GM23338 (cell line): ENCODE results near the gene DXO. TPM values are rescaled to one million over a fixed set of nuclear protein-coding genes. Genes with fewer than 3 reads are reported as not detected.

Experiments used
- ATAC-seq: fragments of 200-7000 bp; cut with Tn5 transposase; 3 replicates; pipeline ENCODE4 v1.9.1; 2020
- DNase-seq: peaks from one replicate; pipeline ENCODE4 v3.0.0-alpha.2; 2015; ENCODE audit warnings: low spot score
- H2AFZ ChIP-seq: fragments of 200-600 bp; sonication (generic); 2 replicates; pipeline ENCODE4 v1.8.0; 2016; ENCODE audit warnings: antibody characterized with exemption, mild to moderate bottlenecking, moderate library complexity
- H3F3A ChIP-seq: fragments of 200-600 bp; sonication (generic); replicated peaks from 2 replicates; pipeline ENCODE4 v1.8.0; 2017; ENCODE audit warnings: antibody characterized with exemption, mixed run types, low read depth
- H3K27ac ChIP-seq: fragments of 200-600 bp; sonication (generic); 2 replicates; pipeline ENCODE4 v1.6.1; 2016; ENCODE audit warnings: low read depth
- H3K27me3 ChIP-seq: fragments of 200-600 bp; sonication (generic); 2 replicates; pipeline ENCODE4 v1.8.0; 2016; ENCODE audit warnings: mild to moderate bottlenecking, mixed run types, moderate library complexity; ENCODE audit not compliant: insufficient read depth
- H3K36me3 ChIP-seq: fragments of 200-600 bp; sonication (generic); 2 replicates; pipeline ENCODE4 v1.8.0; 2016; ENCODE audit warnings: mild to moderate bottlenecking; ENCODE audit not compliant: insufficient read depth
- H3K4me1 ChIP-seq: fragments of 200-600 bp; sonication (generic); 2 replicates; pipeline ENCODE4 v1.8.0; 2016; ENCODE audit warnings: mild to moderate bottlenecking, moderate library complexity; ENCODE audit not compliant: insufficient read depth
- H3K4me2 ChIP-seq: fragments of 200-600 bp; sonication (generic); 2 replicates; pipeline ENCODE4 v1.7.1; 2017; ENCODE audit warnings: mixed run types
- H3K4me3 ChIP-seq: fragments of 200-600 bp; sonication (generic); 2 replicates; pipeline ENCODE4 v1.6.1; 2016; ENCODE audit warnings: mixed run types
- H3K79me2 ChIP-seq: fragments of 200-600 bp; sonication (generic); replicated peaks from 2 replicates; pipeline ENCODE4 v1.8.0; 2017; ENCODE audit warnings: mild to moderate bottlenecking; ENCODE audit not compliant: insufficient read depth
- H3K9me2 ChIP-seq: fragments of 200-600 bp; sonication (generic); 2 replicates; pipeline ENCODE4 v1.8.0; 2017; ENCODE audit not compliant: insufficient read depth
- H4K20me1 ChIP-seq: fragments of 200-600 bp; sonication (generic); replicated peaks from 2 replicates; pipeline ENCODE4 v1.8.0; 2017; ENCODE audit warnings: mild to moderate bottlenecking; ENCODE audit not compliant: insufficient read depth
- H3K27ac Mint-ChIP-seq: 2 replicates; pipeline ENCODE4 v1.8.0; 2020; ENCODE audit warnings: inconsistent platforms, mild to moderate bottlenecking, moderate library complexity, mixed read lengths
- H3K27me3 Mint-ChIP-seq: 3 replicates; pipeline ENCODE4 v1.8.0; 2022; ENCODE audit warnings: low read depth, mild to moderate bottlenecking, moderate library complexity, mixed read lengths, inconsistent platforms; ENCODE audit not compliant: insufficient read depth, poor library complexity
- H3K36me3 Mint-ChIP-seq: 3 replicates; pipeline ENCODE4 v1.8.0; 2021; ENCODE audit warnings: low read depth, mild to moderate bottlenecking, inconsistent platforms, moderate library complexity, mixed read lengths
- H3K4me1 Mint-ChIP-seq: 3 replicates; pipeline ENCODE4 v1.8.0; 2020; ENCODE audit warnings: mild to moderate bottlenecking, inconsistent platforms, mixed read lengths
- H3K4me3 Mint-ChIP-seq: 3 replicates; pipeline ENCODE4 v1.8.0; 2021; ENCODE audit warnings: moderate library complexity, mild to moderate bottlenecking, inconsistent platforms, mixed read lengths
- H3K9me3 Mint-ChIP-seq: 3 replicates; pipeline ENCODE4 v1.8.0; 2020; ENCODE audit warnings: moderate library complexity, mild to moderate bottlenecking, inconsistent platforms, mixed read lengths
- CREB1 ChIP-seq: fragments of 250-450 bp; sonication (Bioruptor Pico); IDR thresholded peaks from 2 replicates; pipeline ENCODE4 v1.5.0; 2020; ENCODE audit warnings: low read depth, mild to moderate bottlenecking, moderate library complexity
- CTCF ChIP-seq, 2 experiments: fragments of 200-600 bp in 1 of 2; sonication (generic) in 1 of 2; conservative IDR thresholded peaks; 2 replicates each; pipeline versions ENCODE4 v1.5.1 to v1.6.1; 2016 to 2017; ENCODE audit warnings: antibody characterized with exemption in 2 of 2, low read depth in 2 of 2, mild to moderate bottlenecking in 2 of 2, moderate library complexity in 1 of 2
- ETS1 ChIP-seq: IDR thresholded peaks from 2 replicates; pipeline ENCODE4 v1.6.1; 2016; ENCODE audit warnings: antibody characterized with exemption
- EZH2 ChIP-seq: fragments of 200-600 bp; sonication (generic); IDR thresholded peaks from one replicate; pipeline ENCODE4 v1.8.0; 2017; ENCODE audit warnings: antibody characterized with exemption, mild to moderate bottlenecking, low read depth; ENCODE audit not compliant: unreplicated experiment
- NANOG ChIP-seq: IDR thresholded peaks from 2 replicates; pipeline ENCODE4 v1.6.1; 2016; ENCODE audit warnings: antibody characterized with exemption, borderline replicate concordance
- POLR2AphosphoS5 ChIP-seq: IDR thresholded peaks from 2 replicates; pipeline ENCODE4 v1.6.1; 2016; ENCODE audit warnings: antibody characterized with exemption, low read depth
- REST ChIP-seq: IDR thresholded peaks from one replicate; pipeline ENCODE4 v1.6.1; 2018; ENCODE audit warnings: antibody characterized with exemption; ENCODE audit not compliant: unreplicated experiment
- STAT1 ChIP-seq: IDR thresholded peaks from one replicate; pipeline ENCODE4 v1.6.1; 2016; ENCODE audit warnings: antibody characterized with exemption; ENCODE audit not compliant: unreplicated experiment
- ZNF114 ChIP-seq: fragments of 250-450 bp; sonication (Bioruptor Pico); IDR thresholded peaks from 2 replicates; pipeline ENCODE4 v1.5.0; 2020; ENCODE audit warnings: mild to moderate bottlenecking, moderate library complexity
- ZNF331 ChIP-seq: fragments of 250-450 bp; sonication (Bioruptor Pico); IDR thresholded peaks from 2 replicates; pipeline ENCODE4 v1.5.0; 2020; ENCODE audit warnings: low read depth, mild to moderate bottlenecking, moderate library complexity
- ZNF462 ChIP-seq: fragments of 250-450 bp; sonication (Bioruptor Pico); IDR thresholded peaks from 2 replicates; pipeline ENCODE4 v1.5.0; 2020; ENCODE audit warnings: mild to moderate bottlenecking, moderate library complexity
- polyA plus RNA-seq: library from polyadenylated mRNA; unstranded; fragments of >200 nt; fragmentation: Nextera tagmentation; extraction: Ambion mirVana; gene quantifications from 2 replicates; pipeline ENCODE4 v1.2.1, GENCODE V29; 2016
- total RNA-seq: library from RNA; depleted of rRNA; stranded (reverse); fragments of >200 nt; shearing (Covaris generic); gene quantifications from 2 replicates; pipeline ENCODE4 v1.2.3, GENCODE V29; 2014

The DXO gene
- total and polyA plus RNA-seq, 2 experiments from 2014 or later, result 15.6 to 19.7 TPM

GRCh38 chr6:31966997-31967925 lies 4.7 kb downstream of the DXO start:
- no peaks in the 10 kb centered on the region; the same call in 1 of the 2 replicates for H4K20me1 ChIP-seq
- no peak overlapping the region for H3K27ac ChIP-seq
- no peak overlapping the region for H3K4me2 ChIP-seq
- H3K4me1 ChIP-seq, result no peaks in the 10 kb centered on the region
- H2AFZ ChIP-seq, result no peak overlapping the region
- no peak for ATAC-seq
- H3K36me3 Mint-ChIP-seq, result peaks cover 70% of the 10 kb centered on the region
- H3K79me2 ChIP-seq, result peaks cover 5% of the 10 kb centered on the region; the same call in 1 of the 2 replicates
- H3K27ac Mint-ChIP-seq, result no peak overlapping the region; the same call in 1 of the 2 replicates
- TF ChIP-seq REST, result no peak
- TF ChIP-seq EZH2, result no peak
- no peak for TF ChIP-seq CTCF (conservative IDR thresholded peaks at IDR 0.05; ENCODE audit: low read depth in 2 of 2)
- no peak for TF ChIP-seq ETS1
- TF ChIP-seq ZNF114 (CRISPR knock-in tag), result no peak
- TF ChIP-seq ZNF462 (CRISPR knock-in tag), result no peak
- TF ChIP-seq POLR2AphosphoS5, result no peak
- TF ChIP-seq CREB1 (CRISPR knock-in tag), result no peak
- TF ChIP-seq NANOG, result no peak
- TF ChIP-seq STAT1, result no peak
- no peak for TF ChIP-seq ZNF331 (CRISPR knock-in tag)
- H3K27me3 ChIP-seq, result no peaks in the 10 kb centered on the region
- H3K4me3 ChIP-seq, result no peak overlapping the region
- no peak overlapping the region; the same call in 2 of the 3 replicates for H3K4me3 Mint-ChIP-seq
- no peaks in the 10 kb centered on the region for H3K9me2 ChIP-seq
- H3F3A ChIP-seq, result no peaks in the 10 kb centered on the region
- no peak for DNase-seq
- H3K27me3 Mint-ChIP-seq, result peaks cover 19% of the 10 kb centered on the region
- no peaks in the 10 kb centered on the region for H3K4me1 Mint-ChIP-seq
- no peaks in the 10 kb centered on the region for H3K9me3 Mint-ChIP-seq
- H3K36me3 ChIP-seq, result peaks cover 10% of the 10 kb centered on the region
